B cell (primary cell): ENCODE data around the gene CENPP. TPM values are rescaled to one million over a fixed set of nuclear protein-coding genes. Genes with fewer than 3 reads are reported as not detected.

Experiments used
- ATAC-seq: fragments of 200-7000 bp; cut with Tn5 transposase; one replicate; pipeline ENCODE4 v1.10.0; 2021; ENCODE audit warnings: low read depth, mild to moderate bottlenecking, moderate number of reproducible peaks, moderate library complexity
- CTCF ChIA-PET: fragments of 350-600 bp; sonication (Branson Sonifier 250); formaldehyde crosslinking; loops from one replicate; lab custom pipeline; 2021; ENCODE audit warnings: antibody characterized with exemption, inconsistent platforms; lab: Charles Lee
- POLR2A ChIA-PET: fragments of 350-600 bp; sonication (Branson Sonifier 250); formaldehyde crosslinking; loops from one replicate; lab custom pipeline; 2021; ENCODE audit warnings: antibody characterized with exemption; lab: Charles Lee
- DNase-seq: peaks from one replicate; pipeline ENCODE4 v3.0.0; 2013
- H2AFZ ChIP-seq: 2 replicates; pipeline ENCODE4 v1.6.1; 2012; ENCODE audit warnings: mild to moderate bottlenecking, low read depth, low read length; ENCODE audit not compliant: insufficient read depth, poor library complexity, severe bottlenecking
- H3K27ac ChIP-seq, 2 donors: 1 replicate in 1 of 2; 2 replicates in 1 of 2; pipeline ENCODE4 v1.5.1; 2012 to 2013; ENCODE audit warnings: low read length in 2 of 2, mild to moderate bottlenecking in 2 of 2, moderate library complexity in 1 of 2
- H3K27me3 ChIP-seq, 4 experiments: fragments of 200-600 bp in 1 of 4; sonication (generic) in 1 of 4; replicated peaks in 1 of 4; 1 replicate in 2 of 4; 2 replicates in 2 of 4; pipeline versions ENCODE4 v1.6.1 to v1.7.0; 2013 to 2016; ENCODE audit warnings: low read length in 3 of 4, mild to moderate bottlenecking in 2 of 4, mixed read lengths in 1 of 4, moderate library complexity in 1 of 4; ENCODE audit not compliant: insufficient read depth in 4 of 4, control insufficient read depth in 3 of 4; ENCODE audit errors: control extremely low read depth in 1 of 4
- H3K36me3 ChIP-seq, 2 experiments: replicated peaks in 1 of 2; 1 replicate in 1 of 2; 2 replicates in 1 of 2; pipeline versions ENCODE4 v1.6.1 to v1.7.1; 2013; ENCODE audit warnings: low read length in 1 of 2; ENCODE audit not compliant: insufficient read depth in 2 of 2, control insufficient read depth in 1 of 2; ENCODE audit errors: control extremely low read depth in 1 of 2, extremely low read depth in 1 of 2
- H3K4me1 ChIP-seq, 2 donors: fragments of 200-600 bp in 1 of 2; sonication (generic) in 1 of 2; 1 replicate in 1 of 2; 2 replicates in 1 of 2; pipeline versions ENCODE4 v1.5.1 to v1.6.1; 2013 to 2017; ENCODE audit warnings: low read length in 2 of 2; ENCODE audit not compliant: control insufficient read depth in 2 of 2, insufficient read depth in 2 of 2
- H3K4me2 ChIP-seq: replicated peaks from 2 replicates; pipeline ENCODE3; 2012; ENCODE audit warnings: mild to moderate bottlenecking, low read depth, low read length; ENCODE audit not compliant: poor library complexity, severe bottlenecking
- H3K4me3 ChIP-seq, 5 experiments: fragments of 200-600 bp in 1 of 5; sonication (generic) in 1 of 5; 1 replicate in 3 of 5; 2 replicates in 2 of 5; pipeline versions ENCODE4 v1.5.1 to v1.7.0; 2011 to 2016; ENCODE audit warnings: low read length in 4 of 5, mild to moderate bottlenecking in 4 of 5, low read depth in 2 of 5, control low read depth in 1 of 5, moderate library complexity in 1 of 5; ENCODE audit not compliant: insufficient read depth in 1 of 5; ENCODE audit errors: control extremely low read depth in 1 of 5, extremely low read depth in 1 of 5
- H3K79me2 ChIP-seq: fragments of 200-600 bp; sonication (generic); one replicate; pipeline ENCODE4 v1.6.0; 2016; ENCODE audit warnings: low read length; ENCODE audit not compliant: control insufficient read depth, insufficient read depth
- H3K9ac ChIP-seq: fragments of 200-600 bp; sonication (generic); 2 replicates; pipeline ENCODE4 v1.6.1; 2017; ENCODE audit warnings: mild to moderate bottlenecking, low read length, moderate library complexity
- H3K9me3 ChIP-seq, 3 donors: one replicate each; pipeline versions ENCODE4 v1.6.1 to v1.7.1; 2013; ENCODE audit warnings: low read length in 2 of 3; ENCODE audit not compliant: control insufficient read depth in 2 of 3, insufficient read depth in 1 of 3; ENCODE audit errors: control extremely low read depth in 1 of 3
- H4K20me1 ChIP-seq: 2 replicates; pipeline ENCODE4 v1.6.0; 2012; ENCODE audit warnings: mild to moderate bottlenecking, low read length; ENCODE audit not compliant: insufficient read depth, control insufficient read depth, poor library complexity, severe bottlenecking
- H3K27ac Mint-ChIP-seq: one replicate; pipeline ENCODE4 v1.8.0; 2021; ENCODE audit warnings: mixed read lengths
- H3K27me3 Mint-ChIP-seq: one replicate; pipeline ENCODE4 v1.8.0; 2021; ENCODE audit warnings: mixed read lengths
- H3K4me1 Mint-ChIP-seq: one replicate; pipeline ENCODE4 v1.8.0; 2021; ENCODE audit warnings: mixed read lengths
- H3K4me3 Mint-ChIP-seq: one replicate; pipeline ENCODE4 v1.8.0; 2021; ENCODE audit warnings: mixed read lengths
- H3K9me3 Mint-ChIP-seq: one replicate; pipeline ENCODE4 v1.8.0; 2022; ENCODE audit warnings: mixed read lengths; ENCODE audit not compliant: insufficient read depth
- EZH2 ChIP-seq: IDR thresholded peaks from 2 replicates; pipeline ENCODE4 v1.6.1; 2012; ENCODE audit warnings: borderline replicate concordance, low read depth, mild to moderate bottlenecking, moderate library complexity, low read length; ENCODE audit not compliant: insufficient read depth, poor library complexity, severe bottlenecking
- WGBS: methylation state at CpG from one replicate; pipeline ENCODE4 v1.1.5; 2013; ENCODE audit warnings: missing lambda C conversion rate; ENCODE audit not compliant: insufficient coverage; 5-methylcytosine and 5-hydroxymethylcytosine counted together
- intact Hi-C: fragments of 100-400 bp; cut with micrococcal nuclease; formaldehyde crosslinking; loops from one replicate; pipeline ENCODE4 v1.10.0; 2022
- polyA plus RNA-seq: library from polyadenylated mRNA; depleted of rRNA; stranded (reverse); fragments of >200 nt; gene quantifications from 2 replicates; pipeline ENCODE4 v1.2.3, GENCODE V29; 2012
- total RNA-seq, 2 donors: library from RNA; stranded (reverse); fragments of 120-200 nt in 1 of 2; gene quantifications; 1 replicate in 1 of 2; 2 replicates in 1 of 2; pipeline versions ENCODE4 v1.2.3 to v1.2.4, GENCODE V29; 2013 to 2022
- TF ChIP-seq, protein P1 (sequence below): fragments of 200-600 bp; IDR thresholded peaks from one replicate; pipeline ENCODE4 v1.8.0; 2022; ENCODE audit warnings: antibody characterized with exemption, mild to moderate bottlenecking

Gene CENPP
- total and polyA plus RNA-seq, 2 donors (not counting 1 experiment from before 2014, with no cell fraction given) = 1.4 to 6.2 TPM

DNA sequence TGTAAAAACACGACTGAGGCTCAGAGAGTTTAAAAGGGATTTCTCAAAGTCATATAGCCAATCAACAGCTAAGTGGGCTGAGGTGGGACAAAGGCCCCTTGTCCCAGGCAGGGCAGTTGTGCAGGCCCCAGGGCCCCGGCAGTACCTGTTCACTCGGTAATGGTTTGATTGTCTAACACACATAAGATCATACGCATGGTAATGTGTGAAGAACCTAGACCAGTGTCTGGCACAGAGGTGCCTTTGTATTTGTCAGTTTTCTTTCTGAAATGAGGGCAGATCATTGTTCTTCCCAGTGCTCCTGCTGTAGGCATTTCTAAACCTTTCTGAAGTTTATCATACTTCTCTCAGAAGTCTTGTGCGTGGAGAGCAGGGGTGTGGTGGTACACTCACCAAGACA lies 277.3 kb downstream of the CENPP start:
- DNase-seq (no peak), ATAC-seq (no peak)
- TF ChIP-seq EZH2 = no peak
- TF ChIP-seq, protein P1, sequence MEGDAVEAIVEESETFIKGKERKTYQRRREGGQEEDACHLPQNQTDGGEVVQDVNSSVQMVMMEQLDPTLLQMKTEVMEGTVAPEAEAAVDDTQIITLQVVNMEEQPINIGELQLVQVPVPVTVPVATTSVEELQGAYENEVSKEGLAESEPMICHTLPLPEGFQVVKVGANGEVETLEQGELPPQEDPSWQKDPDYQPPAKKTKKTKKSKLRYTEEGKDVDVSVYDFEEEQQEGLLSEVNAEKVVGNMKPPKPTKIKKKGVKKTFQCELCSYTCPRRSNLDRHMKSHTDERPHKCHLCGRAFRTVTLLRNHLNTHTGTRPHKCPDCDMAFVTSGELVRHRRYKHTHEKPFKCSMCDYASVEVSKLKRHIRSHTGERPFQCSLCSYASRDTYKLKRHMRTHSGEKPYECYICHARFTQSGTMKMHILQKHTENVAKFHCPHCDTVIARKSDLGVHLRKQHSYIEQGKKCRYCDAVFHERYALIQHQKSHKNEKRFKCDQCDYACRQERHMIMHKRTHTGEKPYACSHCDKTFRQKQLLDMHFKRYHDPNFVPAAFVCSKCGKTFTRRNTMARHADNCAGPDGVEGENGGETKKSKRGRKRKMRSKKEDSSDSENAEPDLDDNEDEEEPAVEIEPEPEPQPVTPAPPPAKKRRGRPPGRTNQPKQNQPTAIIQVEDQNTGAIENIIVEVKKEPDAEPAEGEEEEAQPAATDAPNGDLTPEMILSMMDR = no peak
- no peaks in the 10 kb centered on the region for H3K4me1 Mint-ChIP-seq
- Histone ChIP-seq H3K36me3 (no peaks in the 10 kb centered on the region), H3K9me3 (peaks cover 0 to 25% (median 3%) of the 10 kb centered on the region in 3 donors), H3K4me2 (no peak overlapping the region), H3K27me3 (no peaks in the 10 kb centered on the region), H3K27ac (no peak overlapping the region), H3K4me3 (no peak overlapping the region), H3K9ac (no peak overlapping the region), H3K4me1 (no peaks in the 10 kb centered on the region), H3K79me2 (no peaks in the 10 kb centered on the region), H4K20me1 (no peaks in the 10 kb centered on the region), H2AFZ (no peak overlapping the region)
- intact Hi-C loops = no loop called here
- CTCF ChIA-PET = no interaction called here
- H3K27me3 Mint-ChIP-seq = no peaks in the 10 kb centered on the region
- H3K9me3 Mint-ChIP-seq = peaks cover 6% of the 10 kb centered on the region
- H3K27ac Mint-ChIP-seq = no peak overlapping the region
- 100% methylated on average over 3 of the region's 5 CpGs for WGBS
- POLR2A ChIA-PET = no interaction called here
- no peak overlapping the region for H3K4me3 Mint-ChIP-seq

DNA sequence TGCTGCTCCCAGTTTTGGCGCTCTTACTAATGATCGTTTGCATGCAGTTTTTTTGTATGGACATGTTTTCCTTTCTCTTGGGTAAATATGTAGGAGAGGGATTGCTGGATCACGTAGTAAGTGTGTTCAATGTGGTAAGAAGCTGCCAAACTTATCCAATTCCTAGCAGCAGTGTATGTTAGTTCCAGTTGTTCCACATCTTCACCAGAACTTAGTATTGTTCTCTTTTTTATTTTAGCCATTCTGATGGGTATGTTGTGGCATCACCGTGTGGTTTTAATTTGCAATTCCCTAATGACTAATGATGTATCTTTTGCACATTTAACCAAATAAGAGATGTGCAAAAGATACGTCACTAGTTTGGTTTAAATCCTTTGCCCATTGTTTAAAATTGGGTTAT lies 278.2 kb downstream of the CENPP start:
- Histone ChIP-seq H3K27me3 (no peaks in the 10 kb centered on the region), H3K4me2 (no peak overlapping the region), H3K9me3 (peaks cover 0 to 25% (median 3%) of the 10 kb centered on the region in 3 donors), H3K79me2 (no peaks in the 10 kb centered on the region), H3K4me1 (no peaks in the 10 kb centered on the region), H4K20me1 (no peaks in the 10 kb centered on the region), H3K4me3 (no peak overlapping the region), H3K9ac (no peak overlapping the region), H3K36me3 (no peaks in the 10 kb centered on the region), H2AFZ (no peak overlapping the region), H3K27ac (no peak overlapping the region)
- H3K27me3 Mint-ChIP-seq = no peaks in the 10 kb centered on the region
- no peak overlapping the region for H3K4me3 Mint-ChIP-seq
- CTCF ChIA-PET = no interaction called here
- ATAC-seq (no peak), DNase-seq (no peak)
- intact Hi-C loops = no loop called here
- TF ChIP-seq, protein P1 = no peak
- TF ChIP-seq EZH2 = no peak
- H3K27ac Mint-ChIP-seq = no peak overlapping the region
- 100% methylated on average over 2 of the region's 5 CpGs for WGBS
- no peaks in the 10 kb centered on the region for H3K4me1 Mint-ChIP-seq
- peaks cover 6% of the 10 kb centered on the region for H3K9me3 Mint-ChIP-seq
- POLR2A ChIA-PET = no interaction called here
